WTC11 (cell line): ENCODE data around the gene C15orf61.

Source experiments
- CTCF ChIP-seq: fragments of 200-600 bp; IDR thresholded peaks from 2 replicates; pipeline ENCODE4 v1.8.0; 2022; ENCODE audit warnings: antibody characterized with exemption
- ETV6 ChIP-seq: sonication (generic); formaldehyde crosslinking; IDR thresholded peaks from 2 replicates; pipeline ENCODE4 v1.8.1; 2022; ENCODE audit warnings: mild to moderate bottlenecking, missing genetic modification reagents
- SOX15 ChIP-seq: fragments of 250-450 bp; sonication (Bioruptor Pico); IDR thresholded peaks from 2 replicates; pipeline ENCODE4 v1.9.0; 2021; ENCODE audit warnings: mild to moderate bottlenecking
- USF2 ChIP-seq: sonication (generic); formaldehyde crosslinking; IDR thresholded peaks from 2 replicates; pipeline ENCODE4 v1.8.1; 2023; ENCODE audit warnings: mild to moderate bottlenecking, missing genetic modification reagents, moderate library complexity
- TF ChIP-seq, protein P1 (sequence below): sonication (generic); formaldehyde crosslinking; IDR thresholded peaks from 2 replicates; pipeline ENCODE4 v1.8.1; 2022; ENCODE audit warnings: low read depth, mild to moderate bottlenecking, moderate library complexity, missing genetic modification reagents, borderline replicate concordance

DNA sequence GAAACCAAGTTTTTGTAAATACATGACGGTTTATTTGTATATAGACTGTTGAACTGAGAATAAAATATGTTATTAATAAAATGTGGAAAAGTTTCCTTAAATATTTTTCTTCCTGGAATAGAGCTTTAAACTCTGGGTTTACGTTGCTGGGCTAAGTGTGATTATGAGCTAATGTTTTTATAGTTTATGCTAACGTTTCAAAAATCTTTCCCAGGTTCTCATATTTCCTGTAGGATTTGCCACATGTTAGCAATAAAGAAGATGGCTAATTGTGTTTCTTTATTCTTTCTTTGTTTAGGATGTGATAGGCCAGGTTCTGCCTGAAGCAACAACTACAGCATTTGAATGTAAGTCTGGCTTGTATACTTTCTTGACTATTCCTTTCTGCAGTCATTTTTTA is 28.8 kb downstream of the C15orf61 start:
- TF ChIP-seq USF2 (CRISPR knock-in tag) = no peak
- TF ChIP-seq, protein P1, sequence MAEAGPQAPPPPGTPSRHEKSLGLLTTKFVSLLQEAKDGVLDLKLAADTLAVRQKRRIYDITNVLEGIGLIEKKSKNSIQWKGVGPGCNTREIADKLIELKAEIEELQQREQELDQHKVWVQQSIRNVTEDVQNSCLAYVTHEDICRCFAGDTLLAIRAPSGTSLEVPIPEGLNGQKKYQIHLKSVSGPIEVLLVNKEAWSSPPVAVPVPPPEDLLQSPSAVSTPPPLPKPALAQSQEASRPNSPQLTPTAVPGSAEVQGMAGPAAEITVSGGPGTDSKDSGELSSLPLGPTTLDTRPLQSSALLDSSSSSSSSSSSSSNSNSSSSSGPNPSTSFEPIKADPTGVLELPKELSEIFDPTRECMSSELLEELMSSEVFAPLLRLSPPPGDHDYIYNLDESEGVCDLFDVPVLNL = no peak
- no peak for TF ChIP-seq CTCF
- TF ChIP-seq SOX15 (CRISPR knock-in tag) = no peak
- TF ChIP-seq ETV6 (CRISPR knock-in tag) = no peak
